PC-3 (cell line): Measurements from ENCODE around the gene NKAIN2.

Source experiments
- CTCF ChIP-seq: fragments of 300-600 bp; sonication (generic); conservative IDR thresholded peaks from 2 replicates; pipeline ENCODE4 v1.5.1; 2017; ENCODE audit warnings: antibody characterized with exemption, low read depth, mild to moderate bottlenecking, low read length
- EZH2 ChIP-seq: fragments of 300-600 bp; sonication (generic); IDR thresholded peaks from one replicate; pipeline ENCODE4 v1.6.1; 2017; ENCODE audit warnings: antibody characterized with exemption, mild to moderate bottlenecking, low read length; ENCODE audit not compliant: unreplicated experiment
- EZH2phosphoT487 ChIP-seq: fragments of 300-600 bp; sonication (generic); IDR thresholded peaks from 2 replicates; pipeline ENCODE4 v1.6.1; 2018; ENCODE audit warnings: mild to moderate bottlenecking, antibody characterized with exemption, low read length, borderline replicate concordance

GRCh38 chr6:123896869-123897268 is 93.2 kb downstream of the NKAIN2 start:
- no peak for TF ChIP-seq CTCF
- no peak for TF ChIP-seq EZH2
- no peak for TF ChIP-seq EZH2phosphoT487
